AG08395 (cell line): Measurements from ENCODE around the gene CFB.

Experiments
- DNase-seq: peaks from one replicate; pipeline ENCODE4 v3.0.0; 2012; ENCODE audit warnings: mixed read lengths, low spot score

The CFB gene

GRCh38 chr6:31948753-31949413 lies 3.0 kb downstream of the CFB start:
- DNase-seq = peak; percentile 4

GRCh38 chr6:31949926-31950548 lies 4.1 kb downstream of the CFB start:
- DNase-seq = no peak

DNA sequence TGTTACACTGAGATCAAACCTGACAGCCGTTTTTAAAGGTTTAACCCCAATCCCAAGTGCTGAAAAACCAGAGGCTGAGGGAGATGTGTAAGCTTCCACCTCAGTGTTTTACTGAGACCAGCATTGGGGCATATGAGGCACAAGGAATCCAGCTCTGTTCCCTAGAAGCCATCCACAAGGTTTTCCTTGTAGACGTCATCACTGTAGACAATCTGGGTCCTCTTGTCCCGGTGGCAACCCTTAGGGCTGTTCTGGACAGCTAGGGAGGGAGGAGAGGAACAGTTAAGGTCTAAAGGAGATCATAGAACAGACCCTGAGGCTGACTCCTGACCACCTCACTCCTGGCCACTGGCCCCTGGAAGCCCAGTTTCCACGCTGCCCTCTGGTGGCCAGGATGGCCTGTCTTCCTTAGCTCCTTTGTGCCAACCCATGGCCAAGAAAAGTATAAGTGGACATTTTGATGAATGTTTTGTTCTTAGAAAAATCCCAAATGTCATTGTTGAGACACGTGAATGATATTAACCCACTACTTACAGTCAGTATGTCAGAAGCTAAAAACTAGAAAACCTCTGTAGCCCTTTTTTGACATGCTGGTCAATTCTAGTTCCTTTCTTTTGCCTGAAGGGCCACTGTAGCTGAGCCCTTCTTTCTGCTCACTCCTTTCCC lies 6.4 kb downstream of the CFB start:
- DNase-seq = peak; percentile 80

GRCh38 chr6:31952890-31953289 lies 7.0 kb downstream of the CFB start:
- DNase-seq = no peak

- DNase-seq = no peak
These were observed 8.6 kb downstream of the CFB start for GRCh38 chr6:31954511-31954910.

DNA sequence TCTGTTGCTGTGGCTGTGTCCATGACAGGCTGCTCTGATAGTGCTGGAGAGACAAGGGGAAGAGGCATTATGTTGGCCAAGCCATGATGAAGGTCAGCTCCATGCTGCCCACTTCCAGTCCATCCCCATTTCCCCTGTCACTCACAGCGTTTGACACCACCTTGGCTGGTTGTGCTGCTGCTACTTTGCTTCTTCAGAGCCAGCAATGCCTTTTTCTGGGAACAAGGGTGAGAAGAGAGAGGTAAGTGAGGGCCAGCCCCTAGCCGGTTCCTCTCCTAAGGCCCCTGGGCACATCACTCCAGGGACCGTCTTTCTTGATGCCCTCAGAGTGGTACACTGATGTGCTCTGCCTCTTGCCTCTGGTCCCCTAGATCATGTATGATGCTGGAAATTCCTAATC lies 10.9 kb downstream of the CFB start:
- DNase-seq = no peak

- peak; percentile 19 for DNase-seq
These were observed 12.5 kb downstream of the CFB start for GRCh38 chr6:31958412-31958740.

- DNase-seq = peak; percentile 100
These were observed 13.1 kb downstream of the CFB start, which contains the start of the genes NELFE and SKIC2 for GRCh38 chr6:31958741-31959739. Gene NELFE, minus strand, starts transcription at chr6:31958971. Its CDS starts 525 bp downstream, at chr6:31958446. Gene SKIC2, plus strand, starts transcription at chr6:31959175. Its CDS starts 18 bp downstream, at chr6:31959193.

DNA sequence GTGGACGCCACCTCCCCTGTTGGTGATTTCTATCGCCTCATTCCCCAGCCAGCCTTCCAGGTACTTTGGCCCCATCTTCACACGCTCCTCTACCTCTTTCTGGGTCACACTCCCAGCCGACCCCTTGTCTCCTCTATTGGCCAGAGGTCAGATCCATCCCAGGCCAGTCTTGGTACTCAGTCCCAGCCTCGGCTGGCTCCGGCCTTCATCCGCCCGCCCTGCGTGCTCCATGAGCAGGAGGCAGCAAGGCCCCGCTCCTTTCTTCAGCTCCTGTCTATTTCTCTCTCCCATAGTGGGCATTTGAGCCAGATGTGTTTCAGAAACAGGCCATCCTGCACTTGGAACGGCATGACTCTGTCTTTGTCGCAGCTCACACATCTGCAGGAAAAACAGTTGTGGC lies 15.7 kb downstream of the CFB start:
- no peak for DNase-seq

GRCh38 chr6:31963921-31964320 lies 18.0 kb downstream of the CFB start:
- DNase-seq = no peak

- DNase-seq = no peak
These were observed 19.8 kb downstream of the CFB start for GRCh38 chr6:31965700-31966099.

DNA sequence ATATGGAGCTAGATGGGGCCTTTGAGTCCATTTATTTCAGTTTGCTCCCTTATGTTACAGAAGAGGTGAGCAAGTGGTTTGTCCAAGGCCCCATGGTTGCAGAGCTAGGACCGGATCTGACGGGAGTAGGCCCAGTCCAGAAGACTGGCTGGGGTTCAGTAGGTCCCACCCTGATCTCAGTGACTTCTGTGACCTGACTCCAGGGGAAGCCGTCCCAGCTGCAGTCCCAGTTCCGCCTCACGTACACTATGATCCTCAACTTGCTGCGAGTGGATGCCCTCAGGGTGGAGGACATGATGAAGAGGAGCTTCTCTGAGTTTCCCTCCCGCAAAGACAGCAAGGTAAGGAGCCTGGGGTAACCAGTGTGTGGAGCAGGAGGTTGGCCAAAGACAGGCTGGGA lies 20.6 kb downstream of the CFB start:
- DNase-seq = no peak

- no peak for DNase-seq
These were observed 21.4 kb downstream of the CFB start for GRCh38 chr6:31966997-31967925.

DNA sequence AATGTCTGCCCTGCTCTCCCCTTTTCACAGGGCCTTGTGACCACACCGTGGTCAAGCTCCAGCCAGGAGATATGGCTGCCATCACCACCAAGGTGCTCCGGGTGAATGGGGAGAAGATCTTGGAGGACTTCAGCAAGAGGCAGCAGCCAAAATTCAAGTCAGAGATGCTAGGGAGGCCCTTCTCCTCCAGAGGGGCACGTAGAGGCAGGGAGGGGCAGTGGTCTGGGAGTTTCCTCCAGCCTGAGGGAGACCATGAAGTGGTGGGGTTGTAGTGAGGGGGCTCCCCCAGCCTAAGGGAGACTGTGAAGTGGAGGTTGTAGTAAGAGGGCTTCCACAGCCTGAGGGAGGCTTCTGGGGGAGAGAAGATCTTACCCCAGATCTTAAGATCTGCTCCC lies 22.0 kb downstream of the CFB start:
- DNase-seq = no peak

GRCh38 chr6:31968326-31968725 lies 22.4 kb downstream of the CFB start:
- no peak for DNase-seq

DNA sequence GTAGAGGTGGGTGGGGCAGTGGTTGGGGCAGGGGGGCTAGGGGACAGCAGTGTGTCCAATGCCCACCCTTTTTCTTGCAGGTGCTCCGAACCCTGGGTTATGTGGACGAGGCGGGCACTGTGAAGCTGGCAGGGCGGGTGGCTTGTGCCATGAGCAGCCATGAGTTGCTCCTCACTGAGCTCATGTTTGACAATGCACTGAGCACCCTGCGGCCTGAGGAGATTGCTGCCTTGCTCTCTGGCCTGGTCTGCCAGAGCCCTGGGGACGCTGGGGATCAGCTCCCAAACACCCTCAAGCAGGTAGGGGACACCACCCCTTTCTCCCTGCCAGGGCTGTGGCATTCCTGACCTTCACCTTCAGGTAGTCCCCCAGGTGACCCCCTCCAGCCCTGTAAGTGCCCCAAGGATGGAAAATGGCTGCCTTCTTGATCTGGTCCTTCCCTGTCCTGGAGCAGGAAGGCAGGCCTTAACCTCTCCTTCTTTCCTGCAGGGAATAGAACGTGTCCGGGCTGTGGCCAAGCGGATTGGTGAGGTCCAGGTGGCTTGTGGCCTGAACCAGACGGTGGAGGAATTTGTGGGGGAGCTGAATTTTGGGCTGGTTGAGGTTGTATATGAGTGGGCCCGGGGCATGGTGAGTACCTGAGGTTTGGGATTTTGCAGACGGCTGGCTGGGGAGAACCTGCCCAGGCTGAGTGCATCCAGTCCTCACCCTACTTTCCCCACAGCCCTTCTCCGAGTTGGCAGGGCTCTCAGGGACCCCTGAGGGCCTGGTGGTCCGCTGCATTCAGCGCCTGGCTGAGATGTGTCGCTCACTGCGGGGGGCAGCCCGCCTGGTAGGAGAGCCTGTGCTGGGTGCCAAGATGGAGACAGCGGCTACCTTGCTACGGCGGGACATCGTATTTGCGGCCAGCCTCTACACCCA lies 23.2 kb downstream of the CFB start:
- no peak for DNase-seq

DNA sequence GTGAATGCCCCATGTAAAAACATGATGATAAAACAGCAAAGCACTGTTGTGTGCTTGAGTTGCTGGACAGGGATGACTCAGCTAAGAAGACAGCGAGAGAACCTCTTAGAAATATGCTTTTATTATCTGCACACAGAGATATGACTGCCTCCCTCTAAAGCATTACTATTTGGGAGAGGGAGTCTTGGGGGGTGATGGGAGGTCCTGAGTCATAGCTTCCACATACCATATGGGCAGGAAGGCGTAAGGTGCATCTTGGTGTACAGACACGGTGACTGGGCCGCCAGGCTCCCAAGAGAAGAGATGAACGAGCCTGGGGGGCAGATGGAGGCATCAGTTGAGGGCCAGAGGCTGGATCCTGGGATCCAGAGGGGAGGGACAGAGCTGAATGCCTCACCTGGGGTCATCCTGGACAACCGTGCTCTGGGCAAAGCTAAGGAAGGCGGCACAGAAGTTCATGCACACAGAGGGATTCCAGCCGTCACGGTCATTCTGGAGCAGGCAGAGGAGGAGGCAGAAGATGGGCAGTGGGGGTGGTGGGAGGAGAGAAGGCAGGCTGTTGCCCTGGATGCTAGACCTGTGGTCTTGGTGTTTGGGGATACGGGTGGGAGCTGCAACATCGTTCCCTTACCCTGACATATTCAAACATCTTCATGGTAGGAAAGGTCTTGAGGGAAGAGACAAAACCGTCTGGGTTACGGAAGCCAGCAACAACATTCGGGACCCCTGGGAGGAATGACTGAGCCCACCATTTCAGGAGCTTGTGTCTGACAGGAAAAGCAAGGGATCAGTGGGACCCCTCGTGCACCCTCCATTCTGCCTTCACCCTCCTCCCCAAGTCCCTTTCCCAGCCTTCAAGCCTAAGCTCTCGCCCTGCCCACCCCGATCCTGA lies 24.1 kb downstream of the CFB start:
- peak; percentile 10 for DNase-seq

- no peak for DNase-seq
These were observed 24.8 kb downstream of the CFB start for GRCh38 chr6:31970604-31971271.
